Embryonic facial prominence (tissue), 1 donor: ENCODE results near the gene RUFY4.
"Not testable (repeated sequence)": the region's sequence is repeated elsewhere in the genome, so short reads cannot be mapped to it uniquely, and the experiment has no call there.

ENCODE experiments used
- DNase-seq: peaks from one replicate; pipeline ENCODE4 v3.0.0-alpha.2; 2016; ENCODE audit errors: extremely low spot score

Gene RUFY4

DNA sequence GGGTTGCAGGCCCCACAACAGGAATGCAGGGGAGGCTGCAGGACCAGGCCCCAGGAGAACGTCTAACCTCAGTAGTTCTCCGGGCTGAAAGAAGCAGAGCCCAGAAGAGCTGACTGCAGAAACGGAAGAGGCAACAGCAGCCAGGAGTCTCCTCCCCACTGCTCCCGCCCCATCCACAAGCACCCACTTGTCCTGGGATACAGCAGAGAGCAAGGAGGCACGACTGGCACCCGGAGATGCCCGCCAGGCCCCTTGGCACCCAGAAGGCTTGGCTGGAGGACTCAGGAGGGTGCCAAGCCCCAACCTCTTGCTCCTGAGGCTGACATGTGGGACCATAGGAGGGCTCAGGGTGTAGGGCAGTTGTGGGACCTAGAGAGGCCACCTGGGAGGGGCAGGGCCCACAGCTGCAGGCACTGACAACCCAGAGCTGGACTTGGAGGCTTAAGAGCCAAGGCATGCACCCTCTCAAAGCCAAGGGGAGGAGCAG is 37.2 kb upstream of the RUFY4 start:
- DNase-seq, result no peak

- no peak for DNase-seq
These were observed 36.5 kb upstream of the RUFY4 start for GRCh38 chr2:218032336-218033171.

- DNase-seq, result no peak
These were observed 35.9 kb upstream of the RUFY4 start for GRCh38 chr2:218033208-218033589.

DNA sequence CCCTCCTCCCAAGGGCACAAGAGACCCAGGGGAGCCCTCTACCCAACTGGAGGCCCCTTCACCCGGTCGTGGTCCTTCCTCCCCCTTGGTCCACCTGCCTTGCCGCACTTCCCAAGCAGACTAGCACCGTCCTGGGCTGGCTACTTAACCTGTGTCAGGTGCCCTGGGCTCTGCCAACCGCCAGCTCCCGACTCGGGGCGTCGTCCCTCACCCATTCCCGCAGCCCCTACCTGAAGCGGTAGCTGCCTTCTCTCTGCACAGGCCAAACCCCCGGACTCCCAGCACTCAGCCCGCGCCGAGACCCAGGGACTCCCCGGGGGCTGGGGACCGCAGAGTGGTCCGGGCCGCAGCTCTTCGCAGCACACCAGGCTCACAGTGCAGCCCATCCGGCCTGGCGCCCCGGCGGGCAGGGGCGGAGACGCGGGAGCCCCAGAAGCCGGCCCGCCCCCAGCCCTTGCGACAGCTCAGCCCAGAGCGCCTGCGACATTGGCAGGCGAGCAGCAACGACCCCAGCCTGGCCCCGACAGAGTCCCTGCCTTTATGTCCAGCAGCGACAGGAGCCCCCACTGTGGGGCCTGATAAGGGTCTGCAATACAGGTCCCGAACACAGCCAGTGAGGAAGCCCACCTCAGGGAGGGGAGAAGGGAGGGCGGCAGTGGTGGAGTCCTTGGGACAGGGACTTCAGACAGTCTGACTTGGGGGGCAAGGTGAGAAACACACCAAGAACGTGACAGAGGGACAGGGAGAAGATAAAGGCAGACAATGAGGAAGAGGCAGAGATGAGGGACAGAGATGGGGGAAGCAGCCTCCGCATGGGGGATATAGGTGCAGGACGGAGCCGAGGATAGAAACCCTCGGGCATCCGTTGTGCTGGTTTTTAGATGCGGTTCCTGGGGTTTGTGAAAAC is 35.2 kb upstream of the RUFY4 start:
- DNase-seq, result no peak

DNA sequence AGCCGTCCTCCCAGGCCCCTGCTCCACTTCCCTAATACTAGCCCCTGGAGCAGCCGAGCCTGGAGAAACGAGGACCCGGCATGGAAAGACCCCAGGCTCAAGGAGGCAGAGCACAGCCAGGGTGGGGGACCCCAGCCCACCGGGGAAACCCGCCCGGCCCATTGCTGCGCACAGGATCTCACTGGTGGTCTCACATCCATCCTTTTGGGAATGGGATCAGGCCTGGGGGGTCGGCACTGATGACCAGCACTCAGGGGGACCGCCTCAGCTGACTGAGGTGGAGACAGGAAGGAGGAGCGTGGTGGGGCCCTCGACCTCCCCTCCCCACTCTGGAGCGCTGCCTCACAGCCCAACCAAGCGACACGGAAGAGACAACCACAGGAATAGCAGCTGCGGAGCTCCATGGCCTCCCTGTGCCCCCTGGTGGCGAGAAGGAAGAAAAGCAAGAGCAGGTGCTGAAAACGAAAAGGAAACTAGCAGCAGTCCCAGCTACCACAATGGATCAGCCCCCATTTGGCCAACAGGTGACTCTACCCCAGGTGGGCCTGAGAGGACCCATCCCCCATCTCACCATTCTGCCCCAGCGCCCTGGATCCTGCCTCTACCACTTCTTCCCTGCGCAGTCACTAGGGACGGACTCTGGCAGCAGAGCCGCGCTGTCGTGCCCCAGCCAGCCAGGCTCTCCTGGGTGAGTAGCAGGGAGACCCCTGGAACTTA is 34.4 kb upstream of the RUFY4 start:
- DNase-seq, result peak; percentile 61

DNA sequence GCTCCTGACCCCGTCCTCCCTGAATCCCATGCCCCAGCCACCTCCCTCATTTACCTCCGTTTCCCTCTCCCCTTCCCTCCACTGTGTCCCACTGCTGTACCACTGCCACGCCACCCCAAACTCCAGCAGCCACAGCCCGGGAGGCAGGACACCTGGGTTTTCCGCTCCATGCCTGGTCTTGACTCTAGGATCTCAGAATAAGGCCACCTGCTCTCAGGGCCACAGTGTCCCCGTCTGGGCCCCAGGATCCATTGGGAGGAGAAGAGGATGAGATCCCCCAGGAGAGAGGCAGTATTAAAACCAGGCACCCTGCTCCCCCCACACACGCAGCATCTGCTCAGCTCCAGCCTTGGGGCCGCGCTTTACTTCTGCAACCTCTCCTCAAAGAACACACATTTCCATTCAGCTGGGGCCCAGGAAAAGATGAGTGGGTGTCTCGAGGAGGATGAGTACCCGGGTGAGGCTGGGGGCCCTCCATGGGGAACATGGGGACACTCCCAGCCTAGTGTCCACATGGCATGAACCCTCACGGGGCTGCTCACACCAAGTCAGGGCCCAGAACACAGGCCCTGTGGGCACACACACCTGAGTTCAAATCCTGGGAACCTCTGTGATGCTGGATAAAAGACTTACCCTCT is 33.5 kb upstream of the RUFY4 start:
- DNase-seq, result no peak

DNA sequence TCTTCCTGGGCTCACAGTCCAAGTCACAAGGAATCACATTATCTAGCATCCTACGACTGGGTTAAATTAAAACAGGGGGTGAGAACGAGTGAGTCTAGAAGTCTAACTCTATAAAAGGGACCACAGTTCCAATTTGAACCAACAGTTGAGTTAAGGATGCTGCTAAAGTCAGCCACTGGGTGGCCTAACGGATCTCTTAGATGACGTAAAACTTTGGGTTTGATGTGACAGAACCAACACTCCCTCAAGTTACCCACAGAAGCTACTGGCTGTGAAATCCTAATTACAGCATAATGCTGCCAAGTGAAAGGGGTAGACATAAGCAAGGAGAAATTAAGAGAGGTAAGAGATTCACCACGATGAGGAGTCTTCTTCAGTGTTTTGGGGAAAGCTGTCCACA is 32.7 kb upstream of the RUFY4 start:
- DNase-seq, result no peak

DNA sequence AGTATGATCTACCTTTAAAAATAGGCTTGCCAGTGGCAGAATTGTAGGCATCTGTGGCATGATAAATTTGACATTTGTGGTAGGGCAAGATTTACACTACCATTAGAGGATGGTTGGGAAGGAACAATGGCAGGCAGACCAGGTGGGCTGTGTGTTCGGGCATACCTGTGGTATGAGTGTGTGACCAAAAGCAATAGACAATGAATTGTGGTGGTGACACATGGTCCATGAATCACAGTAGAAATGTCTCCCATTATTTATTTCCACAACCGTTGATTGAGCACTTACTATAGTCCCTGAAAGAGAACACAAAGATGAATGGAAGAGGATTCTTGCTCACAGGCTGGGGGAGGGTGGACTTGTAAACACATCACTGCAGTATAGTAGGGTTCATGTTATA is 29.9 kb upstream of the RUFY4 start:
- DNase-seq, result no peak

DNA sequence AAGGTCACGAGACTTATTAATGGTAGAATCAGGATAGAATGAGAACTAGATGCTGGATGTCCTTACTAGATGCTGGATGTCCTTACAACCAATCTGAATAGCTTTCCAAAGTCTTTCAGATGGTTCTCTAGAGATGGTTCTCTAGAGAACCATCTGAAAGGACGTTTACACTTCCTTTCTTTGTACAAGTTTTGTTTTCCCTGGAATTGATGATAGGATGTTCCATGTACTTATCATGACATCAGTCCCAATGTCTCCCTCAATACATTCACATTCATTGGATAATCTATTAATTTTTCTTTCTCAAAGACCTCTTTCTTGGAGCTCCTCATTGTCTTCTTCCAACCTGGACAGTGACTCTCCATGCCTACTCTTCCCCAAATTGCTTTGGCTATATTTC is 28.2 kb upstream of the RUFY4 start:
- DNase-seq, result no peak

DNA sequence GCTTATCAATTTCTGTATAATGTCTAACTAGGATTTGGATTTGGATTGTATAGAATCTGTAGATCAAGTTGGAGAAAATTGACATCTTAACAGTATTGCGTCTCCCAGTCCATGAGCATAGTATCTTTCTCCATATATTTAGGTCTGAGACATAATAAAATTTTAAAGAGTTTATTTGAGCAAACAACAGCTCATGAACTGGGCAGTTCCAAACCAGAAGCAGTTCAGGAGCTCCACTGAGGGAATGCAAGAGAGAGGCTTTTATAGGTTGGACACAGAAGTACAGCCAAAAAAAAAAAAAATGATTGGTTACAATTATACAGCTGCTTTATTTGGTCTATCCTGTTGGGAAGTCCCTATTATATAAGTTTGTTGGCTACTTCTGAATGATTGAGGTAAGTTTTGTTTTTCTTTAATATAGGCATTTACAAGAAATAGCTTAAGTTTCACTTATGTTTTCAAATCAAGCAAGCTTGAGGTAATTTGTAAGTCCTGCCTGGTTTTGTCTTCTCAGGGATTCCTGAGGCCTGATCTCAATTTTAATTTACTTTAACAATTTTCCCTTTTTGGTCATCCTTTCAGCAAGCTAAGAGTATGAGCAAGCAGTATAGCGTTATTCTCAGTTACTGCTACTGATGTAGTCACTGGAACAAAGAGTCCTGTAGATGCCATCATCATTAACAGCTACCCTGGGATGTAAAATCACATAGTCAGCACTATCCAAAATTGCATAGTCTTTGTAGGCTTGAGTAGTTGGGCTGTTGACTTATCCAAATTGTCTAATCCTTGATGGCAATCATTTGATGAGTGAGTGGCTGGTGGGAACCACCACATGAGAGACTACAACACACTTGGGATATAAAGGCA is 27.5 kb upstream of the RUFY4 start:
- DNase-seq, result no peak

DNA sequence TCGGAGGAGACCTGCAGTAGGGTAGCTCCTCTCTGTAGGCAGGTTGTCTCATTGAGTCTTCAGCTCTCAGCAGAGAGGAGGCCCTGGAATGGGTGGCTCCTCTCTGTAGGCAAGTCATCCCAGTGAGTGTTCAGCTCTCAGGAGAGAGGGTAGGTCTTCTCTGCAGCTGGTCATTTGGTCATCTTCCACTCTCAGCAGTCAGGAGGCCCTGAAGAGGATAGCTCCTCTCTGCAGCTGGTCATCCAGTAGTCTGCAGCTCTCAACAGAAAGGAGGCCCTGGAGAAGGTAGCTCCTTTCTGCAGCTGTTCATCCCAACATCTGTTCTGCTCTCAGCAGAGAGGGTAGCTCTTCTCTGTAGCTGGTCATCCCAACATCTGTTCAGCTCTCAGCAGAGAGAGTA is 26.0 kb upstream of the RUFY4 start:
- no peak for DNase-seq

DNA sequence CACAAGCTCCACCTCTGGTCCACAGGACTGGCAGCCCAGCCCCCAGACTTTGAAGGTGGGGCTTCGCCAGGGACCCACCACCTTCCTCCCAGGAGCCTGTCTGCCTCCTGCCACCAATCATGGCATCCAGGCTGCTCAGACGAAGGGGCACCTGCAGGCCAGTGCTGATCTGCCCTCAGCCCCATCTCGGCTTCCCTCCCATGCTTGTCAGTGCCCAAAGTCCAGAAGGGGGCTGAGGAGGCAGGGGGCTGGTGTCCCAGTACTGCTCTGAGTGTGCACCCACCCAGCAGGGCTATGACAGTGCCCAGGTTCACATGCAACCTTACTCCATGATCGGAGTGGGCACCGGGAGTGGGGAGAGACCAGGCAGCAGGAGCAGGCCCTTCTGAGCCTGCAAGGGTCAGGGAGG is 25.3 kb upstream of the RUFY4 start:
- DNase-seq, result no peak

GRCh38 chr2:218044599-218044998 is 24.5 kb upstream of the RUFY4 start:
- not testable (repeated sequence) for DNase-seq

DNA sequence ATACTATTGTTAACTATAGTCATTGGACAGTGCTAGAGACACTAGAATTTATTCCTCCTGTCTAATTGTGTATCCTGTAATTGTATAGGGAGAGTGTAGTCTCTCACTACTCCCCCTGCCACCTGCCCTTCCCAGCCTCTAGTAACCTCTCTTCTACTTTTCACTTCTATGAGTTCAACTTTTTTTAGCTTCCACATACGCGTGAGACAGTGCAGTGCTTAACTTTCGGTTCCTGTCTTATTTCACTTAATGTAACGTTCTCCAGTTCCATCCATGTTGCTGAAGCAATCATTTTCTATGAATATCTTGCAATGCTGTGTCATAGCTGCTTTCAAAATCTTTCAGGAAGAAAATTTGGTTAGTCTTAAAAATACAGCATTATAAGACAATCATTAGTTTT is 22.8 kb upstream of the RUFY4 start:
- DNase-seq, result no peak

- DNase-seq, result no peak
These were observed 21.4 kb upstream of the RUFY4 start for GRCh38 chr2:218047536-218048225.

DNA sequence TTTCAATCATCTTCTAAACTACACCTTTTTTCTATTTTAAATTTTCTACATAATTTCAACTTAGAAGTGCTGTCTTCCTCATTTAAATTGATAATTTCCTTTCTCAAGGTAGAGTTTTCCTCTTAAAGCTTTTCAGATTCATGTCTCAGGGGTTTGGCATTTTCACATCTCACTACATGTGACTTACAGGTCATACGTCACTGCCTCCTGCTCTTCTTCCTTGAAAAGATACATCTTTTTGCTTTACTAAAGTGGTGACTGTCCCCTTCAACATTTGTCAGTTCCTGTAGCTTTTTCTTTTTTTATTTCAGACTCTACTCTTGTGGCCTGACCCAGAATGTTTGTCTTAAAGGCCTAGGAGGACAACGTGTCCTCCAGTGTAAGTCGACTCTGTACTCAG is 17.1 kb upstream of the RUFY4 start:
- no peak for DNase-seq

- DNase-seq, result no peak
These were observed 9.8 kb upstream of the RUFY4 start for GRCh38 chr2:218059289-218059688.

- no peak for DNase-seq
These were observed 8.9 kb upstream of the RUFY4 start for GRCh38 chr2:218060118-218060517.

- no peak for DNase-seq
These were observed 7.9 kb upstream of the RUFY4 start for GRCh38 chr2:218060950-218061660.
